Astrocyte of the cerebellum (primary cell): Measurements from ENCODE around the gene ATG10.
"Not testable (repeated sequence)": the region's sequence is repeated elsewhere in the genome, so short reads cannot be mapped to it uniquely, and the experiment has no call there.

Experiments
- DNase-seq: peaks from one replicate; pipeline ENCODE4 v3.0.0-alpha.2; 2011; ENCODE audit warnings: low read depth
- H3K4me3 ChIP-seq: 2 replicates; pipeline ENCODE4 v1.5.1; 2011; ENCODE audit warnings: mild to moderate bottlenecking, low read depth, low read length, moderate library complexity
- in situ Hi-C: cut with HindIII; loops from 2 replicates; pipeline ENCODE4 v1.10.0; 2017; ENCODE audit warnings: low sequenced_read_pairs
- TF ChIP-seq, protein P1 (sequence below): IDR thresholded peaks from 2 replicates; pipeline ENCODE4 v1.5.1; 2012; ENCODE audit warnings: low read length, low read depth, moderate library complexity, mild to moderate bottlenecking; ENCODE audit errors: missing control alignments

ATG10 gene

DNA sequence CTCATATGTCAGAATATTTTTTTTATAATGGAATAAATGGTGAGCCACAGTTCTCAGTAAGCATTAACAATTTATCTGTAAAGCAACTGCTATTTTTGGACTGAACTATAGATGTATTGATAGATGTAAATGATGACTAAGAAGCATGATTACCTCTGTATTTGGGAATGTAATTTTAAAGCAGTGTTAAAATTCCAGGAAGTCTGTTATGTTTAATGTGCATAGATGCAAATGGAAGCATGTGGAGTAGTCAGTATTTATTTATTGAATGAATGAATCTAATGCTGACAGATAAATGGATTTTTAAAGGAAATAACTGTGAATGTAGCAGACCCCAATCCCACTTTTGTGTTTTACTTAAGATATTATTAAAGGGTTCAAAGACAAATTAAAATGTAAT is 95.0 kb downstream of the ATG10 start:
- no peak overlapping the region for H3K4me3 ChIP-seq
- no peak for DNase-seq
- TF ChIP-seq, protein P1, sequence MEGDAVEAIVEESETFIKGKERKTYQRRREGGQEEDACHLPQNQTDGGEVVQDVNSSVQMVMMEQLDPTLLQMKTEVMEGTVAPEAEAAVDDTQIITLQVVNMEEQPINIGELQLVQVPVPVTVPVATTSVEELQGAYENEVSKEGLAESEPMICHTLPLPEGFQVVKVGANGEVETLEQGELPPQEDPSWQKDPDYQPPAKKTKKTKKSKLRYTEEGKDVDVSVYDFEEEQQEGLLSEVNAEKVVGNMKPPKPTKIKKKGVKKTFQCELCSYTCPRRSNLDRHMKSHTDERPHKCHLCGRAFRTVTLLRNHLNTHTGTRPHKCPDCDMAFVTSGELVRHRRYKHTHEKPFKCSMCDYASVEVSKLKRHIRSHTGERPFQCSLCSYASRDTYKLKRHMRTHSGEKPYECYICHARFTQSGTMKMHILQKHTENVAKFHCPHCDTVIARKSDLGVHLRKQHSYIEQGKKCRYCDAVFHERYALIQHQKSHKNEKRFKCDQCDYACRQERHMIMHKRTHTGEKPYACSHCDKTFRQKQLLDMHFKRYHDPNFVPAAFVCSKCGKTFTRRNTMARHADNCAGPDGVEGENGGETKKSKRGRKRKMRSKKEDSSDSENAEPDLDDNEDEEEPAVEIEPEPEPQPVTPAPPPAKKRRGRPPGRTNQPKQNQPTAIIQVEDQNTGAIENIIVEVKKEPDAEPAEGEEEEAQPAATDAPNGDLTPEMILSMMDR = no peak
- in situ Hi-C loops = loop anchor here (5.0 kb wide), 1 partner anchor 74 kb away; no protein-coding TSS in a partner anchor

GRCh38 chr5:82068042-82068441 is 96.2 kb downstream of the ATG10 start:
- DNase-seq, H3K4me3 ChIP-seq: not testable (repeated sequence)
- in situ Hi-C loops = loop anchor here (5.0 kb wide), 1 partner anchor 76 kb away; no protein-coding TSS in a partner anchor

DNA sequence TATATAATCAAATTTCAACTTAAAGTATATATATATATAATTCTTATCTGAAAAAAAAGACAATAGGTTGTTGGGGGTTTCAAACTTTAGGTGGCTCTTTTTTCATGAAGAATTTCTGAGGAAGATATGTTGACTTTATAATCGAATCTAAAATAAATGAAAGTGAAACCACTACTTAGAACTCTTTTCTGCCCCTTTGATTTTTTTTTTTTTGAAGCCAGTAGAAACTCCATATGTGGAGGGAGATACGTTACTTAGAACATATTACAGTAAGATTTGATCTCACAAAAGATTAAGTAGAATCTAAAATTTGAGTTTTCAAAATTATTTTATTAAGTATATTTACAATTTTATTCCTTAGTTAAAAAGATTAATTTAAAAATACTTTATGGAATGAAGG is 96.9 kb downstream of the ATG10 start:
- TF ChIP-seq, protein P1 = no peak
- in situ Hi-C loops = loop anchor here (5.0 kb wide), 1 partner anchor 76 kb away; no protein-coding TSS in a partner anchor
- DNase-seq = no peak
- H3K4me3 ChIP-seq = no peak overlapping the region

GRCh38 chr5:82072138-82072537 is 100.3 kb downstream of the ATG10 start:
- H3K4me3 ChIP-seq = no peak overlapping the region
- in situ Hi-C loops = no loop called here
- no peak for DNase-seq
- TF ChIP-seq, protein P1 = no peak

DNA sequence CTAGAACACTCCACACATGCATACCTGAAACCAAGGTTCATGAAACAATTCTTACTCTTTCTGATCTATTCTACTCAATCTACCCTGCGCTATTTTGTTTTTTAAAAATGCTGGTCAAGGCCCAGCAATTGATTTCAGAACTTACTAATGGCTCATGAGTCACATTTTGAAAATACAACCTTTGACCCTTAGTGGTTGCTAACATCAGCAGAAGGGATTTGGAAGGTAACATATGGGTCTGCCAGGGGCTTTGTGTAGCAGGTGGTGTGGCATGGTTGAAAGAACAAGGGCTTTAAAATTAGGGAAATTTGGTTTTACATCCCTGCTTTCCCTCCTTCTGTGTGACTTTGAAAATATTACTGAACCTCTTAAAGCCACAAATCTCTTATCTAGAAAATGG is 101.4 kb downstream of the ATG10 start:
- peak; percentile 28 for DNase-seq
- in situ Hi-C loops = no loop called here
- TF ChIP-seq, protein P1 = no peak

DNA sequence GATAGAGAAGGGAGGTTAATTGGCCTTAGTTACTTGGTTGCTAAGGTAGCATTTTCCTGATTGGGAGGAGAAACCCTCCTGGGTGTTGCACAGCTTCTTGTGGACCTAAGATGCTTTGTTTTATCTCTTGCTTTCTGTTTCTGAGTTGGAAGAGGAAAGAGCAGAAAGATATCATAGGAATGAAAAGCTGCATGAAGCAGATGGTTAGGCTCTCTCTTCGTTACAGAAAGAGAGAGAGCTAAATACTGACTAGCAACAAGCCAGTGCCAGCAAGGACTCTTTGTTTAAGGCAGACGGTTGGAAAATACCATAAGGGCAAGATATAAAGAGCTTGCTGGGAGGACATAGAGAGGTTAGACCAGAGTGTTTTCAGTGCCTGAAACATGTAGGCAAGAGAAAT is 103.1 kb downstream of the ATG10 start:
- TF ChIP-seq, protein P1 = no peak
- in situ Hi-C loops = no loop called here
- no peak for DNase-seq
- no peak overlapping the region for H3K4me3 ChIP-seq

More for the DNA sequence above, 101.4 kb downstream of the ATG10 start:
- H3K4me3 ChIP-seq = no peak overlapping the region

DNA sequence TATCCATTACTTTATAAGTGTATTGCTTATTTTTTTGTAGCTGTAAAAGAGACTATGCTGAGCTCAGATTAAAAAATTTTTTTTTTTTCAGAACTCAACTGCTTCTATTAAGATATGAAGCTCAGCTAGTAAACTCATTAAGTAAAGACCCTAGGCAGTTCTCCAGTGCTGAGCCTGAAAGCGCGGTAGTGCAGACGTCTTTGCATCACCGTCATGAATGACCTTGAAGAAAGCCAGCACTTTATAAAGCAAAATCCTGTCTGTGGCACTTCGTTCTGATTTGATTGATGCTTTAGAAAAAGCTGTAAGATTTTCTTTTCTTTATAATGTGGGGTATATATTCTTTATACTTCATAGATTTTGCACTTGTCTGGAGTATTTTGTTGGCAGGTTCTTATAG is 105.7 kb downstream of the ATG10 start:
- DNase-seq = no peak
- in situ Hi-C loops = no loop called here
- TF ChIP-seq, protein P1 = no peak
- no peak overlapping the region for H3K4me3 ChIP-seq
